Mesenchymal stem cell (in vitro differentiated cells and primary cell): ENCODE data around the gene C12orf57.

Source experiments
- DNase-seq: peaks from one replicate; pipeline ENCODE4 v3.0.0-alpha.2; 2013
- H2AFZ ChIP-seq: one replicate; pipeline ENCODE4 v1.6.1; 2013; ENCODE audit warnings: low read depth, mild to moderate bottlenecking, control low read depth, inconsistent platforms, low read length, moderate library complexity
- H2AK5ac ChIP-seq: 2 replicates; pipeline ENCODE4 v1.6.1; 2013; ENCODE audit warnings: low read length, moderate library complexity, mild to moderate bottlenecking, inconsistent platforms; ENCODE audit not compliant: severe bottlenecking
- H2BK120ac ChIP-seq: one replicate; pipeline ENCODE4 v1.6.1; 2013; ENCODE audit warnings: low read depth, mild to moderate bottlenecking, inconsistent platforms, low read length, moderate library complexity
- H2BK12ac ChIP-seq, 2 experiments: one replicate each; pipeline ENCODE4 v1.6.1; 2013; ENCODE audit warnings: inconsistent platforms in 2 of 2, low read length in 2 of 2, mild to moderate bottlenecking in 2 of 2, moderate library complexity in 2 of 2, control low read depth in 1 of 2
- H2BK15ac ChIP-seq: one replicate; pipeline ENCODE4 v1.6.1; 2013; ENCODE audit warnings: mild to moderate bottlenecking, low read depth, inconsistent platforms; ENCODE audit not compliant: poor library complexity, severe bottlenecking
- H2BK5ac ChIP-seq: 2 replicates; pipeline ENCODE4 v1.6.1; 2013; ENCODE audit warnings: low read depth, mild to moderate bottlenecking, low read length, control low read depth, inconsistent platforms; ENCODE audit not compliant: poor library complexity, severe bottlenecking
- H3K14ac ChIP-seq, 2 experiments: one replicate each; pipeline ENCODE4 v1.6.1; 2013; ENCODE audit warnings: inconsistent platforms in 2 of 2, low read length in 2 of 2, control low read depth in 1 of 2, mild to moderate bottlenecking in 1 of 2, moderate library complexity in 1 of 2
- H3K18ac ChIP-seq, 2 experiments: one replicate each; pipeline ENCODE4 v1.6.1; 2013; ENCODE audit warnings: inconsistent platforms in 2 of 2, low read length in 2 of 2, control low read depth in 1 of 2, low read depth in 1 of 2, mild to moderate bottlenecking in 1 of 2
- H3K23ac ChIP-seq, 2 experiments: one replicate each; pipeline ENCODE4 v1.6.1; 2013; ENCODE audit warnings: inconsistent platforms in 2 of 2, low read length in 2 of 2, mild to moderate bottlenecking in 2 of 2, moderate library complexity in 2 of 2, control low read depth in 1 of 2
- H3K27ac ChIP-seq: 2 replicates; pipeline ENCODE4 v1.5.1; 2013; ENCODE audit warnings: mild to moderate bottlenecking, moderate library complexity, low read length, control low read depth, inconsistent platforms; ENCODE audit not compliant: poor library complexity, severe bottlenecking
- H3K27me3 ChIP-seq, 2 experiments: 2 replicates each; pipeline versions ENCODE4 v1.6.1 to v1.7.0; 2013; ENCODE audit warnings: low read length in 2 of 2, mild to moderate bottlenecking in 2 of 2, moderate library complexity in 2 of 2, control low read depth in 1 of 2, inconsistent platforms in 1 of 2; ENCODE audit not compliant: control insufficient read depth in 1 of 2, insufficient read depth in 1 of 2
- H3K36me3 ChIP-seq, 2 experiments: 2 replicates each; pipeline versions ENCODE4 v1.6.1 to v1.7.0; 2013; ENCODE audit warnings: low read length in 2 of 2, control low read depth in 1 of 2, inconsistent platforms in 1 of 2, low read depth in 1 of 2, mild to moderate bottlenecking in 1 of 2; ENCODE audit not compliant: insufficient read depth in 2 of 2, control insufficient read depth in 1 of 2
- H3K4ac ChIP-seq, 2 experiments: one replicate each; pipeline ENCODE4 v1.6.1; 2013; ENCODE audit warnings: inconsistent platforms in 2 of 2, low read length in 2 of 2, mild to moderate bottlenecking in 2 of 2, moderate library complexity in 2 of 2, control low read depth in 1 of 2, low read depth in 1 of 2
- H3K4me1 ChIP-seq: 2 replicates; pipeline ENCODE4 v1.6.1; 2013; ENCODE audit warnings: low read depth, low read length, control low read depth; ENCODE audit not compliant: control insufficient read depth, insufficient read depth
- H3K4me2 ChIP-seq: 2 replicates; pipeline ENCODE4 v1.6.1; 2013; ENCODE audit warnings: low read length, mild to moderate bottlenecking, inconsistent platforms; ENCODE audit not compliant: poor library complexity, severe bottlenecking
- H3K4me3 ChIP-seq, 2 experiments: 2 replicates each; pipeline versions ENCODE4 v1.5.1 to v1.7.0; 2013; ENCODE audit warnings: low read length in 2 of 2, mild to moderate bottlenecking in 2 of 2, control low read depth in 1 of 2, low read depth in 1 of 2; ENCODE audit not compliant: insufficient read depth in 1 of 2
- H3K79me1 ChIP-seq: replicated peaks from 2 replicates; pipeline ENCODE4 v1.6.1; 2013; ENCODE audit warnings: mild to moderate bottlenecking, control low read depth, low read length, inconsistent platforms; ENCODE audit not compliant: poor library complexity, severe bottlenecking
- H3K9ac ChIP-seq: 2 replicates; pipeline ENCODE4 v1.7.0; 2013; ENCODE audit warnings: mild to moderate bottlenecking, low read length, moderate library complexity
- H3K9me3 ChIP-seq: 2 replicates; pipeline ENCODE4 v1.7.0; 2013; ENCODE audit warnings: mild to moderate bottlenecking, low read length; ENCODE audit not compliant: control insufficient read depth
- H4K8ac ChIP-seq: one replicate; pipeline ENCODE4 v1.6.1; 2013; ENCODE audit warnings: inconsistent platforms, mild to moderate bottlenecking, low read length, moderate library complexity
- H4K91ac ChIP-seq: one replicate; pipeline ENCODE4 v1.6.1; 2013; ENCODE audit warnings: mild to moderate bottlenecking, low read length, inconsistent platforms
- WGBS: methylation state at CpG from one replicate; pipeline ENCODE4 v1.1.7; 2013; ENCODE audit warnings: mixed read lengths; 5-methylcytosine and 5-hydroxymethylcytosine counted together

The C12orf57 gene

GRCh38 chr12:6959805-6960592 is 16.2 kb downstream of the C12orf57 start:
- Histone ChIP-seq H3K36me3 (peaks cover 10 to 44% of the 10 kb centered on the region in 2 experiments), H3K27ac (no peak overlapping the region), H2AFZ (no peak overlapping the region), H2BK12ac (no peak overlapping the region), H3K4me2 (no peak overlapping the region), H3K9ac (no peak overlapping the region), H2BK5ac (no peak overlapping the region), H3K9me3 (no peaks in the 10 kb centered on the region), H4K91ac (peak overlapping the region; percentile 28), H2AK5ac (no peak overlapping the region), H3K4me1 (peaks cover 16% of the 10 kb centered on the region), H3K4me3 (no peak overlapping the region), H3K4ac (no peak overlapping the region), H3K23ac (no peak overlapping the region), H2BK15ac (no peak overlapping the region), H3K27me3 (peaks cover 0 to 5% of the 10 kb centered on the region in 2 experiments), H2BK120ac (no peak overlapping the region), H3K79me1 (no peaks in the 10 kb centered on the region), H3K14ac (no peak overlapping the region), H4K8ac (no peak overlapping the region), H3K18ac (no peak overlapping the region)
- no peak for DNase-seq
- WGBS, result 92% methylated on average over 26 of the region's 26 CpGs

DNA sequence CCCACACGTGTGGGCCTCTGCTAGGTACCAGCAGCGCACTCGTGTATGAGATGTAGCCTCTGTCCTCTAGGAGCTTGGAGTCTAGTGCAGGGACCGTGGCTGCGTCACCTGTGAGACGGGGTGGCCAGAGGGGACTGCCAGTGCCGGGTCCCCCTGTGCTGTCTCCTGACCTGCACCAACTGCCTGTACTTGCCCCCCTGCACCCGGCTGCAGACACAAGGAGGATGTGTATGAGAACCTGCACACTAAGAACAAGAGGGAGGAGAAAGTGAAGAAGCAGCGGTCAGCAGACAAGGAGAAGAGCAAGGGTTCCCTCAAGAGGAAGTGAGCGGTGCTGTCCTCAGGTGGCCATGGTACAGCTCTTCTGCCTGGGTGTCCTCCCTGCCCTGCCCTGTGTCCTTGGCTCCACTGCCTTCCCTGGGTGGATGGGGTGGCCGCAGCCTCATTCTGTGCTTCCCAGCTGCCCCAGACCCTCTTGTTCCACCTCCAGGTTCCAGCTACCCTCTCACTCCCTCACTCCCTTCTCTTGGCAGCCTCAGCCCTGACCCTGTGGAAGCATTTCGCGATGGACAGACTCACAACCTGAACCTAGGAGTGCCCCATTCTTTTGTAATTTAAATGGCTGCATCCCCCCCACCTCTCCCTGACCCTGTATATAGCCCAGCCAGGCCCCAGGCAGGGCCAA is 16.9 kb downstream of the C12orf57 start:
- 90% methylated on average over 13 of the region's 13 CpGs for WGBS

GRCh38 chr12:6961278-6961694 is 17.5 kb downstream of the C12orf57 start:
- Histone ChIP-seq H2BK15ac (peak overlapping the region; percentile 44), H3K9ac (peak overlapping the region; percentile 79), H3K14ac (no peak overlapping the region), H4K91ac (peak overlapping the region; percentile 88), H2AK5ac (peak overlapping the region; percentile 1), H2BK12ac (peak overlapping the region; percentile 3 to 38), H3K27ac (no peak overlapping the region), H3K4me1 (peaks cover 16% of the 10 kb centered on the region), H2AFZ (no peak overlapping the region), H3K18ac (peak overlapping the region; percentile 9 to 94), H3K27me3 (peaks cover 0 to 3% of the 10 kb centered on the region in 2 experiments), H3K36me3 (peaks cover 23 to 41% of the 10 kb centered on the region in 2 experiments), H3K23ac (no peak overlapping the region), H3K4me2 (no peak overlapping the region), H3K4me3 (peak overlapping the region in 1 of 2 experiments; percentile 65), H3K4ac (peak overlapping the region; percentile 25 to 42), H2BK120ac (no peak overlapping the region), H3K79me1 (no peaks in the 10 kb centered on the region), H2BK5ac (no peak overlapping the region), H4K8ac (peak overlapping the region; percentile 94), H3K9me3 (no peaks in the 10 kb centered on the region)
- 76% methylated on average over 24 of the region's 24 CpGs for WGBS
- peak; percentile 50 for DNase-seq

More for the DNA sequence above, 16.9 kb downstream of the C12orf57 start:
- peak overlapping the region; percentile 88 for H4K91ac ChIP-seq
- no peak overlapping the region for H2AFZ ChIP-seq
- H3K27me3 ChIP-seq, result peaks cover 0 to 3% of the 10 kb centered on the region in 2 experiments
- H3K4ac ChIP-seq, result peak overlapping the region in 1 of 2 experiments; percentile 42
- no peak overlapping the region for H2BK120ac ChIP-seq
- H3K23ac ChIP-seq, result no peak overlapping the region
- H2BK15ac ChIP-seq, result peak overlapping the region; percentile 44
- H3K14ac ChIP-seq, result no peak overlapping the region
- no peak for DNase-seq
- H2AK5ac ChIP-seq, result no peak overlapping the region
- H4K8ac ChIP-seq, result peak overlapping the region; percentile 94
- H3K4me3 ChIP-seq, result peak overlapping the region in 1 of 2 experiments; percentile 65
- no peaks in the 10 kb centered on the region for H3K9me3 ChIP-seq
- H3K79me1 ChIP-seq, result no peaks in the 10 kb centered on the region
- no peak overlapping the region for H2BK5ac ChIP-seq
- H3K27ac ChIP-seq, result no peak overlapping the region
- peak overlapping the region in 1 of 2 experiments; percentile 94 for H3K18ac ChIP-seq
- H3K4me2 ChIP-seq, result no peak overlapping the region
- H3K4me1 ChIP-seq, result peaks cover 16% of the 10 kb centered on the region
- H2BK12ac ChIP-seq, result peak overlapping the region in 1 of 2 experiments; percentile 3
- peak overlapping the region; percentile 79 for H3K9ac ChIP-seq
- peaks cover 18 to 43% of the 10 kb centered on the region in 2 experiments for H3K36me3 ChIP-seq
